ENCODE results near the gene CKS1B.

DNA sequence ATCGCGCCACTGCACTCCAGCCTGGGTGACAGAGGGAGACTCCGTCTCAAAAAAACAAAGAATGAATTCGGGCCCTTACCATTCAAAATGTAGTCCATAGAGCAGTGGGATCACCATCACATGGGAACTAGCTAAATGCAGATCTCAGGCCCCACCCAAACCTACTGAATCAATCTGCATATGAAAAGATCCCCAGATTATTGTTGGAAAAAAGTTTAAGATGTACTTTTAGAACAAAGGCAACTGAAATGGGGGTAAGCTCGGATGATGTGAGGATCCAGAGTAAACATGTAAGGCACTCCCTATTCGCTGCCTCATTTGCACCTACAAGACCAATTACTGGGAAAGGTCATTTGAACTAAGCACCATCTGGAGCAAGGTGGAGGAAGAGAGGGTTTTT is 7.9 kb downstream of the CKS1B start:
- TF ChIP-seq POLR2AphosphoS5 (IDR thresholded peaks at IDR 0.05; ENCODE audit: borderline replicate concordance, low read depth, low read length) (no peak), EZH2 (IDR thresholded peaks at IDR 0.05) (no peak)
